Spleen (tissue), 11 donors: ENCODE results near the gene VWA3B. TPM values are rescaled to one million over a fixed set of nuclear protein-coding genes. Genes with fewer than 3 reads are reported as not detected.
A peak's percentile ranks its signal among the peaks of the same experiment; 100 is the strongest.

Experiments
- DNase-seq: peaks from one replicate; pipeline ENCODE4 v3.0.0-alpha.2; 2020
- H3K27ac ChIP-seq, 8 donors: fragments of 200-600 bp; sonication (generic) in 7 of 8; 1 replicate in 4 of 8; 2 replicates in 4 of 8; pipeline versions ENCODE4 v1.5.0 to v1.8.0; 2016 to 2021; ENCODE audit warnings: inconsistent platforms in 4 of 8, mild to moderate bottlenecking in 4 of 8, moderate library complexity in 1 of 8
- H3K27me3 ChIP-seq, 7 donors: fragments of 200-600 bp; sonication (generic) in 6 of 7; replicated peaks in 1 of 7; 1 replicate in 4 of 7; 2 replicates in 3 of 7; pipeline versions ENCODE4 v1.5.0 to v1.8.0; 2016 to 2021; ENCODE audit warnings: inconsistent platforms in 3 of 7, mild to moderate bottlenecking in 1 of 7
- H3K36me3 ChIP-seq, 6 donors: fragments of 200-600 bp; sonication (generic) in 5 of 6; 1 replicate in 4 of 6; 2 replicates in 2 of 6; pipeline versions ENCODE4 v1.5.0 to v1.8.0; 2016 to 2021; ENCODE audit warnings: inconsistent platforms in 2 of 6
- H3K4me1 ChIP-seq, 6 donors: fragments of 200-600 bp; sonication (generic) in 5 of 6; 1 replicate in 3 of 6; 2 replicates in 3 of 6; pipeline versions ENCODE4 v1.5.0 to v1.8.0; 2016 to 2021; ENCODE audit warnings: inconsistent platforms in 3 of 6
- H3K4me3 ChIP-seq, 8 donors: fragments of 200-600 bp; sonication (generic) in 7 of 8; 1 replicate in 4 of 8; 2 replicates in 4 of 8; pipeline versions ENCODE4 v1.5.0 to v1.8.0; 2016 to 2021; ENCODE audit warnings: inconsistent platforms in 4 of 8, mild to moderate bottlenecking in 4 of 8, moderate library complexity in 2 of 8
- H3K9me3 ChIP-seq, 8 donors: fragments of 200-600 bp; sonication (generic) in 7 of 8; 1 replicate in 4 of 8; 2 replicates in 4 of 8; pipeline versions ENCODE4 v1.5.0 to v1.8.0; 2016 to 2021; ENCODE audit warnings: inconsistent platforms in 4 of 8
- CTCF ChIP-seq, 11 experiments: fragments of 200-600 bp in 7 of 11; fragments of 450-650 bp in 4 of 11; sonication (generic) in 4 of 11; IDR thresholded peaks in 8 of 11; conservative IDR thresholded peaks in 3 of 11; 1 replicate in 7 of 11; 2 replicates in 4 of 11; pipeline versions ENCODE4 v1.4.0 to v1.8.0; 2016 to 2021; ENCODE audit warnings: antibody characterized with exemption in 11 of 11, inconsistent platforms in 4 of 11, mild to moderate bottlenecking in 1 of 11
- POLR2A ChIP-seq, 3 donors: fragments of 450-650 bp; IDR thresholded peaks; one replicate each; pipeline ENCODE4 v1.5.1; 2017; ENCODE audit warnings: antibody characterized with exemption in 3 of 3, mild to moderate bottlenecking in 1 of 3
- POLR2AphosphoS5 ChIP-seq, 3 donors: sonication (generic); formaldehyde crosslinking; IDR thresholded peaks; one replicate each; pipeline ENCODE4 v1.5.1; 2017; ENCODE audit warnings: antibody characterized with exemption in 3 of 3
- WGBS, 5 donors: extraction: QIAGEN DNeasy Blood & Tissue Kit in 3 of 5; methylation state at CpG; one replicate each; pipeline versions ENCODE4 v1.1.5 to v1.1.7; 2013 to 2018; 5-methylcytosine and 5-hydroxymethylcytosine counted together
- intact Hi-C: fragments of 100-400 bp; cut with DNase I; formaldehyde crosslinking; loops from one replicate; pipeline ENCODE4 v1.15.0; 2023; ENCODE audit warnings: low total_unique reads
- polyA plus RNA-seq, 3 donors: library from polyadenylated mRNA; stranded (reverse); fragments of 200-250 nt; gene quantifications; one replicate each; pipeline ENCODE4 v1.2.1, GENCODE V29; 2013
- total RNA-seq, 7 donors: library from RNA; depleted of rRNA in 3 of 7; stranded (reverse); fragments of >200 nt in 3 of 7; fragmentation: NEBNext Ultra II Directional in 4 of 7; extraction: Animal tissue kit (Norgen Biotek cat#: 25700) in 4 of 7; gene quantifications; one replicate each; pipeline versions ENCODE4 v1.1.0 to v1.2.1, GENCODE V29; 2016 to 2021
- donor health status: healthy with polysubstance abuse.
- donor health status: DM: no; HTN: no; CAD: no; lungs with moderate emphysema.
- donor health status: DM: no; HTN: no; CAD: no.
- donor health status: Bipolar disorder and iron deficiency.
- donor health status: healthy.
- donor health status: DM: no; HTN: no; CAD: no.
- donor health status: DM: yes; HTN: yes; CAD: no.

VWA3B gene
- total and polyA plus RNA-seq, 10 donors, result 0.02 to 0.13 TPM; not detected in 8

GRCh38 chr2:98088261-98088660 lies 1.3 kb downstream of the VWA3B start:
- Histone ChIP-seq H3K36me3 (no peaks in the 10 kb centered on the region), H3K4me1 (peaks cover 14 to 60% (median 30%) of the 10 kb centered on the region in 6 donors), H3K27ac (peak overlapping the region in 3 of 8 donors; percentile 1 to 68 (median 49)), H3K9me3 (no peaks in the 10 kb centered on the region), H3K27me3 (peaks cover 0 to 38% (median 5%) of the 10 kb centered on the region in 7 donors), H3K4me3 (no peak overlapping the region)
- TF ChIP-seq POLR2A (IDR thresholded peaks at IDR 0.05), result no peak
- no peak for TF ChIP-seq CTCF (IDR thresholded peaks at IDR 0.05 in 8 of 11, conservative IDR thresholded peaks at IDR 0.05 in 3 of 11)
- no peak for TF ChIP-seq POLR2AphosphoS5 (IDR thresholded peaks at IDR 0.05)
- 58 to 73% (median 60%) methylated on average over 5 of the region's 5 CpGs for WGBS, 5 donors
- intact Hi-C loops, result no loop called here
- no peak for DNase-seq

GRCh38 chr2:98089941-98090340 lies 3.0 kb downstream of the VWA3B start:
- Histone ChIP-seq H3K4me1 (peaks cover 14 to 60% (median 30%) of the 10 kb centered on the region in 6 donors), H3K4me3 (no peak overlapping the region), H3K27ac (no peak overlapping the region), H3K27me3 (peaks cover 0 to 28% (median 5%) of the 10 kb centered on the region in 7 donors), H3K36me3 (no peaks in the 10 kb centered on the region), H3K9me3 (peaks cover 0 to 5% (median 1%) of the 10 kb centered on the region in 8 donors)
- intact Hi-C loops, result no loop called here
- DNase-seq, result no peak
- TF ChIP-seq CTCF (IDR thresholded peaks at IDR 0.05 in 8 of 11, conservative IDR thresholded peaks at IDR 0.05 in 3 of 11) (no peak), POLR2A (IDR thresholded peaks at IDR 0.05) (no peak), POLR2AphosphoS5 (IDR thresholded peaks at IDR 0.05) (no peak)

- peaks cover 14 to 60% (median 30%) of the 10 kb centered on the region in 6 donors for H3K4me1 ChIP-seq
- TF ChIP-seq POLR2A (IDR thresholded peaks at IDR 0.05) (no peak), POLR2AphosphoS5 (IDR thresholded peaks at IDR 0.05) (no peak), CTCF (IDR thresholded peaks at IDR 0.05 in 8 of 11, conservative IDR thresholded peaks at IDR 0.05 in 3 of 11) (no peak)
- WGBS, 5 donors, result 86 to 96% (median 90%) methylated on average over 8 of the region's 8 CpGs
These were observed 4.0 kb downstream of the VWA3B start for GRCh38 chr2:98090951-98091350.

GRCh38 chr2:98091738-98092137 lies 4.8 kb downstream of the VWA3B start:
- intact Hi-C loops, result no loop called here
- Histone ChIP-seq H3K4me3 (no peak overlapping the region), H3K9me3 (peaks cover 0 to 23% (median 16%) of the 10 kb centered on the region in 8 donors), H3K36me3 (no peaks in the 10 kb centered on the region), H3K4me1 (peaks cover 9 to 54% (median 22%) of the 10 kb centered on the region in 6 donors), H3K27ac (peak overlapping the region in 3 of 8 donors; percentile 37 to 44 (median 43)), H3K27me3 (peaks cover 0 to 10% (median 5%) of the 10 kb centered on the region in 7 donors)
- DNase-seq, result no peak
- TF ChIP-seq POLR2A (IDR thresholded peaks at IDR 0.05), result no peak
- TF ChIP-seq CTCF (IDR thresholded peaks at IDR 0.05 in 8 of 11, conservative IDR thresholded peaks at IDR 0.05 in 3 of 11), result no peak
- TF ChIP-seq POLR2AphosphoS5 (IDR thresholded peaks at IDR 0.05), result peak in 1 of 3 donors; percentile 30
- WGBS, 5 donors, result 40 to 59% (median 50%) methylated on average over 1 of the region's 1 CpG

More at GRCh38 chr2:98090951-98091350, 4.0 kb downstream of the VWA3B start:
- H3K9me3 ChIP-seq, result peaks cover 0 to 15% (median 10%) of the 10 kb centered on the region in 8 donors
- H3K27me3 ChIP-seq, result peaks cover 0 to 18% (median 5%) of the 10 kb centered on the region in 7 donors
- DNase-seq, result no peak
- intact Hi-C loops, result no loop called here
- no peaks in the 10 kb centered on the region for H3K36me3 ChIP-seq
- peak overlapping the region in 3 of 8 donors; percentile 37 to 44 (median 43) for H3K27ac ChIP-seq
- no peak overlapping the region for H3K4me3 ChIP-seq
